ENCODE results near the gene RHBDL1.

DNA sequence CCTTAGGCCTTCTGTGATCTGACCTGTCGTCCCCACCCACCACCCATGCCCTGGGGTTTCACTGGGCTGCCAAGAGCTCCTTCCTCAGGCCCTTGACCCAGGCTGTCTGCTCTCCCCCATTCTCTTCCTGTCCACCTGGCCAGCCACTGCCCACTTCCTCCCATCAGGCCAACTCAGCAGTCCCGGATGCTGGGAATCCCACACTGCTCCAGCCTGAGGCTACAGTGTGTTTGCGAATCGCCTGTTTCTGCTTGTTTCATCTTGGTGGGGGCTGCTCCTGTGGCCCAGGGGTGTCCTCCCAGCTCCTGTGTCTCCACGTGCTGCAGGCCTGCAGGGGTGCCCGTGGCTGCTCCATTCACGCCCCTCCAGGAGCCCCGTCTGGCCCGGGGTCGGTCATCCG lies 38.6 kb downstream of the RHBDL1 start:
- TF ChIP-seq, protein P1, sequence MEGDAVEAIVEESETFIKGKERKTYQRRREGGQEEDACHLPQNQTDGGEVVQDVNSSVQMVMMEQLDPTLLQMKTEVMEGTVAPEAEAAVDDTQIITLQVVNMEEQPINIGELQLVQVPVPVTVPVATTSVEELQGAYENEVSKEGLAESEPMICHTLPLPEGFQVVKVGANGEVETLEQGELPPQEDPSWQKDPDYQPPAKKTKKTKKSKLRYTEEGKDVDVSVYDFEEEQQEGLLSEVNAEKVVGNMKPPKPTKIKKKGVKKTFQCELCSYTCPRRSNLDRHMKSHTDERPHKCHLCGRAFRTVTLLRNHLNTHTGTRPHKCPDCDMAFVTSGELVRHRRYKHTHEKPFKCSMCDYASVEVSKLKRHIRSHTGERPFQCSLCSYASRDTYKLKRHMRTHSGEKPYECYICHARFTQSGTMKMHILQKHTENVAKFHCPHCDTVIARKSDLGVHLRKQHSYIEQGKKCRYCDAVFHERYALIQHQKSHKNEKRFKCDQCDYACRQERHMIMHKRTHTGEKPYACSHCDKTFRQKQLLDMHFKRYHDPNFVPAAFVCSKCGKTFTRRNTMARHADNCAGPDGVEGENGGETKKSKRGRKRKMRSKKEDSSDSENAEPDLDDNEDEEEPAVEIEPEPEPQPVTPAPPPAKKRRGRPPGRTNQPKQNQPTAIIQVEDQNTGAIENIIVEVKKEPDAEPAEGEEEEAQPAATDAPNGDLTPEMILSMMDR (IDR thresholded peaks at IDR 0.05; ENCODE audit: low read depth, low read length, missing input control): no peak
- TF ChIP-seq EGR1 (IDR thresholded peaks at IDR 0.05; ENCODE audit: low read depth in 2 of 2) (no peak), TAF1 (conservative IDR thresholded peaks at IDR 0.05) (no peak), RAD21 (IDR thresholded peaks at IDR 0.05) (no peak), GABPA (IDR thresholded peaks at IDR 0.05 in 1 of 2, conservative IDR thresholded peaks at IDR 0.05 in 1 of 2) (no peak), JUND (IDR thresholded peaks at IDR 0.05) (no peak)
- TF ChIP-seq, protein P2, sequence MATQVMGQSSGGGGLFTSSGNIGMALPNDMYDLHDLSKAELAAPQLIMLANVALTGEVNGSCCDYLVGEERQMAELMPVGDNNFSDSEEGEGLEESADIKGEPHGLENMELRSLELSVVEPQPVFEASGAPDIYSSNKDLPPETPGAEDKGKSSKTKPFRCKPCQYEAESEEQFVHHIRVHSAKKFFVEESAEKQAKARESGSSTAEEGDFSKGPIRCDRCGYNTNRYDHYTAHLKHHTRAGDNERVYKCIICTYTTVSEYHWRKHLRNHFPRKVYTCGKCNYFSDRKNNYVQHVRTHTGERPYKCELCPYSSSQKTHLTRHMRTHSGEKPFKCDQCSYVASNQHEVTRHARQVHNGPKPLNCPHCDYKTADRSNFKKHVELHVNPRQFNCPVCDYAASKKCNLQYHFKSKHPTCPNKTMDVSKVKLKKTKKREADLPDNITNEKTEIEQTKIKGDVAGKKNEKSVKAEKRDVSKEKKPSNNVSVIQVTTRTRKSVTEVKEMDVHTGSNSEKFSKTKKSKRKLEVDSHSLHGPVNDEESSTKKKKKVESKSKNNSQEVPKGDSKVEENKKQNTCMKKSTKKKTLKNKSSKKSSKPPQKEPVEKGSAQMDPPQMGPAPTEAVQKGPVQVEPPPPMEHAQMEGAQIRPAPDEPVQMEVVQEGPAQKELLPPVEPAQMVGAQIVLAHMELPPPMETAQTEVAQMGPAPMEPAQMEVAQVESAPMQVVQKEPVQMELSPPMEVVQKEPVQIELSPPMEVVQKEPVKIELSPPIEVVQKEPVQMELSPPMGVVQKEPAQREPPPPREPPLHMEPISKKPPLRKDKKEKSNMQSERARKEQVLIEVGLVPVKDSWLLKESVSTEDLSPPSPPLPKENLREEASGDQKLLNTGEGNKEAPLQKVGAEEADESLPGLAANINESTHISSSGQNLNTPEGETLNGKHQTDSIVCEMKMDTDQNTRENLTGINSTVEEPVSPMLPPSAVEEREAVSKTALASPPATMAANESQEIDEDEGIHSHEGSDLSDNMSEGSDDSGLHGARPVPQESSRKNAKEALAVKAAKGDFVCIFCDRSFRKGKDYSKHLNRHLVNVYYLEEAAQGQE (IDR thresholded peaks at IDR 0.05): no peak
- TF ChIP-seq, protein P3, sequence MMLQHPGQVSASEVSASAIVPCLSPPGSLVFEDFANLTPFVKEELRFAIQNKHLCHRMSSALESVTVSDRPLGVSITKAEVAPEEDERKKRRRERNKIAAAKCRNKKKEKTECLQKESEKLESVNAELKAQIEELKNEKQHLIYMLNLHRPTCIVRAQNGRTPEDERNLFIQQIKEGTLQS (IDR thresholded peaks at IDR 0.05): no peak

Data from liver (tissue), 3 donors.